ENCODE data around the gene RBMS1.

RBMS1 gene

GRCh38 chr2:160324917-160325316 lies 168.7 kb downstream of the RBMS1 start:
- no peak for DNase-seq

GRCh38 chr2:160324161-160324800 lies 169.3 kb downstream of the RBMS1 start:
- no peak for DNase-seq

- DNase-seq = no peak
These were observed 171.3 kb downstream of the RBMS1 start for GRCh38 chr2:160322320-160322719.

GRCh38 chr2:160321006-160321405 lies 172.6 kb downstream of the RBMS1 start:
- DNase-seq = no peak

- no peak for DNase-seq
These were observed 173.9 kb downstream of the RBMS1 start for GRCh38 chr2:160319700-160320099.

GRCh38 chr2:160318218-160318617 lies 175.4 kb downstream of the RBMS1 start:
- no peak for DNase-seq

- DNase-seq = no peak
These were observed 176.2 kb downstream of the RBMS1 start for GRCh38 chr2:160317181-160318099.

GRCh38 chr2:160315337-160315736 lies 178.3 kb downstream of the RBMS1 start:
- no peak for DNase-seq

GRCh38 chr2:160310118-160310828 lies 183.3 kb downstream of the RBMS1 start:
- no peak for DNase-seq

GRCh38 chr2:160309585-160309984 lies 184.0 kb downstream of the RBMS1 start:
- no peak for DNase-seq

- no peak for DNase-seq
These were observed 184.7 kb downstream of the RBMS1 start for GRCh38 chr2:160308915-160309314.

- DNase-seq = no peak
These were observed 185.1 kb downstream of the RBMS1 start for GRCh38 chr2:160308476-160308875.

- no peak for DNase-seq
These were observed 186.6 kb downstream of the RBMS1 start for GRCh38 chr2:160306985-160307384.

- DNase-seq = no peak
These were observed 188.4 kb downstream of the RBMS1 start for GRCh38 chr2:160305081-160305750.

GRCh38 chr2:160303527-160303926 lies 190.1 kb downstream of the RBMS1 start:
- DNase-seq = no peak

GRCh38 chr2:160303076-160303475 lies 190.5 kb downstream of the RBMS1 start:
- no peak for DNase-seq

- DNase-seq = no peak
These were observed 192.2 kb downstream of the RBMS1 start for GRCh38 chr2:160301420-160301819.

GRCh38 chr2:160300203-160300602 lies 193.4 kb downstream of the RBMS1 start:
- DNase-seq = no peak

- no peak for DNase-seq
These were observed 194.1 kb downstream of the RBMS1 start for GRCh38 chr2:160299540-160299939.

GRCh38 chr2:160298960-160299359 lies 194.6 kb downstream of the RBMS1 start:
- no peak for DNase-seq

- DNase-seq = no peak
These were observed 197.9 kb downstream of the RBMS1 start for GRCh38 chr2:160295519-160296207.

- no peak for DNase-seq
These were observed 198.7 kb downstream of the RBMS1 start for GRCh38 chr2:160294889-160295288.

All from NCI-H187 (cell line).